Smooth muscle cell (in vitro differentiated cells): ENCODE results near the gene TXNRD3. TPM values are rescaled to one million over a fixed set of nuclear protein-coding genes. Genes with fewer than 3 reads are reported as not detected.

ENCODE experiments used
- DNase-seq: peaks from one replicate; lab custom pipeline; 2025; ENCODE audit not compliant: unreplicated experiment; lab: John Stamatoyannopoulos, UW
- H2AFZ ChIP-seq: fragments of 200-600 bp; sonication (generic); 2 replicates; pipeline ENCODE4 v1.6.0; 2016; ENCODE audit warnings: antibody characterized with exemption, low read depth, mild to moderate bottlenecking
- H3F3A ChIP-seq: fragments of 200-600 bp; sonication (generic); 2 replicates; pipeline ENCODE4 v1.6.0; 2017; ENCODE audit warnings: antibody characterized with exemption, low read depth
- H3K27ac ChIP-seq: fragments of 200-600 bp; sonication (generic); 2 replicates; pipeline ENCODE4 v1.5.1; 2016; ENCODE audit warnings: low read depth, mild to moderate bottlenecking
- H3K27me3 ChIP-seq: fragments of 200-600 bp; sonication (generic); 2 replicates; pipeline ENCODE4 v1.6.1; 2016; ENCODE audit warnings: low read depth, mild to moderate bottlenecking
- H3K36me3 ChIP-seq: fragments of 200-600 bp; sonication (generic); 2 replicates; pipeline ENCODE4 v1.5.1; 2016; ENCODE audit warnings: low read depth
- H3K4me1 ChIP-seq: fragments of 200-600 bp; sonication (generic); 2 replicates; pipeline ENCODE4 v1.5.1; 2016; ENCODE audit warnings: low read depth
- H3K4me2 ChIP-seq: fragments of 200-600 bp; sonication (generic); 2 replicates; pipeline ENCODE4 v1.6.0; 2016; ENCODE audit warnings: mild to moderate bottlenecking
- H3K4me3 ChIP-seq: fragments of 200-600 bp; sonication (generic); 2 replicates; pipeline ENCODE4 v1.5.1; 2016; ENCODE audit warnings: mild to moderate bottlenecking
- H3K79me2 ChIP-seq: fragments of 200-600 bp; sonication (generic); 2 replicates; pipeline ENCODE4 v1.6.0; 2016; ENCODE audit warnings: low read depth, mild to moderate bottlenecking
- H3K9ac ChIP-seq: fragments of 200-600 bp; sonication (generic); 2 replicates; pipeline ENCODE4 v1.6.0; 2016; ENCODE audit warnings: low read depth
- H3K9me3 ChIP-seq: fragments of 200-600 bp; sonication (generic); replicated peaks from 2 replicates; pipeline ENCODE4 v1.5.1; 2016; ENCODE audit warnings: low read depth
- H4K20me1 ChIP-seq: fragments of 200-600 bp; sonication (generic); 2 replicates; pipeline ENCODE4 v1.6.0; 2016; ENCODE audit warnings: low read depth
- CTCF ChIP-seq: fragments of 200-600 bp; sonication (generic); IDR thresholded peaks from 2 replicates; pipeline ENCODE4 v1.5.1; 2017; ENCODE audit warnings: borderline replicate concordance, mild to moderate bottlenecking, antibody characterized with exemption; ENCODE audit not compliant: insufficient read depth, poor library complexity, severe bottlenecking
- WGBS: methylation state at CpG from one replicate; pipeline ENCODE4 v1.1.7; 2016; ENCODE audit warnings: low lambda C conversion rate; 5-methylcytosine and 5-hydroxymethylcytosine counted together
- polyA plus RNA-seq: library from polyadenylated mRNA; unstranded; fragments of >200 nt; fragmentation: Nextera tagmentation; extraction: Ambion mirVana; gene quantifications from 2 replicates; pipeline ENCODE4 v1.2.1, GENCODE V29; 2016
- total RNA-seq: library from RNA; depleted of rRNA; stranded (reverse); fragments of >200 nt; gene quantifications from 2 replicates; pipeline ENCODE4 v1.2.3, GENCODE V29; 2014

Gene TXNRD3
- total and polyA plus RNA-seq, 2 experiments from 2014 or later, result 13.7 to 27.2 TPM

- WGBS, result 62% methylated on average over 18 of the region's 19 CpGs
- H3K36me3 ChIP-seq, result no peaks in the 10 kb centered on the region
- H3K4me3 ChIP-seq, result no peak overlapping the region
- H4K20me1 ChIP-seq, result no peaks in the 10 kb centered on the region
- no peaks in the 10 kb centered on the region for H3K9me3 ChIP-seq
- H3F3A ChIP-seq, result no peaks in the 10 kb centered on the region
- no peak overlapping the region for H3K9ac ChIP-seq
- H3K4me2 ChIP-seq, result no peak overlapping the region
- DNase-seq, result no peak
- H2AFZ ChIP-seq, result no peak overlapping the region
- H3K79me2 ChIP-seq, result no peaks in the 10 kb centered on the region
- H3K4me1 ChIP-seq, result no peaks in the 10 kb centered on the region
- TF ChIP-seq CTCF, result no peak
- H3K27ac ChIP-seq, result no peak overlapping the region
- H3K27me3 ChIP-seq, result peaks cover 27% of the 10 kb centered on the region
These were observed 5.3 kb upstream of the TXNRD3 start for GRCh38 chr3:126659915-126660886.

- DNase-seq, result no peak
- TF ChIP-seq CTCF, result no peak
- Histone ChIP-seq H3K36me3 (no peaks in the 10 kb centered on the region), H3K9ac (no peak overlapping the region), H3K79me2 (peaks cover 5% of the 10 kb centered on the region), H3K4me3 (no peak overlapping the region), H3K4me2 (no peak overlapping the region), H3K9me3 (no peaks in the 10 kb centered on the region), H3K4me1 (peaks cover 8% of the 10 kb centered on the region), H3K27ac (no peak overlapping the region), H3F3A (no peaks in the 10 kb centered on the region), H3K27me3 (peaks cover 27% of the 10 kb centered on the region), H2AFZ (no peak overlapping the region), H4K20me1 (no peaks in the 10 kb centered on the region)
- WGBS, result 95% methylated on average over 3 of the region's 3 CpGs
These were observed 3.7 kb upstream of the TXNRD3 start for GRCh38 chr3:126658584-126658983.

- H3F3A ChIP-seq, result no peaks in the 10 kb centered on the region
- WGBS, result 79% methylated on average over 2 of the region's 2 CpGs
These were observed 3.0 kb upstream of the TXNRD3 start for GRCh38 chr3:126657901-126658300.

More at GRCh38 chr3:126657901-126658300, 3.0 kb upstream of the TXNRD3 start:
- Histone ChIP-seq H2AFZ (no peak overlapping the region), H3K27ac (no peak overlapping the region), H3K4me1 (peaks cover 12% of the 10 kb centered on the region), H3K9me3 (no peaks in the 10 kb centered on the region), H3K36me3 (no peaks in the 10 kb centered on the region), H3K4me2 (no peak overlapping the region), H3K9ac (no peak overlapping the region), H3K4me3 (no peak overlapping the region), H3K27me3 (peaks cover 26% of the 10 kb centered on the region), H3K79me2 (peaks cover 9% of the 10 kb centered on the region), H4K20me1 (no peaks in the 10 kb centered on the region)
- DNase-seq, result no peak
- no peak for TF ChIP-seq CTCF
